ENCODE measurements around the gene HCN2. TPM values are rescaled to one million over a fixed set of nuclear protein-coding genes. Genes with fewer than 3 reads are reported as not detected.

The HCN2 gene
- total and polyA plus RNA-seq, 5 experiments from 2014 or later = 0.03 to 0.68 (median 0.28) TPM; not detected in 1

GRCh38 chr19:556611-557382, 32.9 kb upstream of the HCN2 start:
- Mint-ChIP-seq H3K4me3 (no peak overlapping the region), H3K36me3 (peaks cover 0 to 2% (median 0%) of the 10 kb centered on the region in 3 donors), H3K9me3 (no peaks in the 10 kb centered on the region), H3K27me3 (no peaks in the 10 kb centered on the region), H3K4me1 (peaks cover 0 to 3% (median under 1%) of the 10 kb centered on the region in 4 donors), H3K27ac (no peak overlapping the region)
- POLR2A ChIA-PET = interaction anchor here (1.0 kb wide), 1 partner anchor 25 kb away, joined by 3 read pairs; the partner anchor contains the start of gene CDC34
- ATAC-seq (no peak), DNase-seq (peak in 1 of 10 donors; percentile 35)

DNA sequence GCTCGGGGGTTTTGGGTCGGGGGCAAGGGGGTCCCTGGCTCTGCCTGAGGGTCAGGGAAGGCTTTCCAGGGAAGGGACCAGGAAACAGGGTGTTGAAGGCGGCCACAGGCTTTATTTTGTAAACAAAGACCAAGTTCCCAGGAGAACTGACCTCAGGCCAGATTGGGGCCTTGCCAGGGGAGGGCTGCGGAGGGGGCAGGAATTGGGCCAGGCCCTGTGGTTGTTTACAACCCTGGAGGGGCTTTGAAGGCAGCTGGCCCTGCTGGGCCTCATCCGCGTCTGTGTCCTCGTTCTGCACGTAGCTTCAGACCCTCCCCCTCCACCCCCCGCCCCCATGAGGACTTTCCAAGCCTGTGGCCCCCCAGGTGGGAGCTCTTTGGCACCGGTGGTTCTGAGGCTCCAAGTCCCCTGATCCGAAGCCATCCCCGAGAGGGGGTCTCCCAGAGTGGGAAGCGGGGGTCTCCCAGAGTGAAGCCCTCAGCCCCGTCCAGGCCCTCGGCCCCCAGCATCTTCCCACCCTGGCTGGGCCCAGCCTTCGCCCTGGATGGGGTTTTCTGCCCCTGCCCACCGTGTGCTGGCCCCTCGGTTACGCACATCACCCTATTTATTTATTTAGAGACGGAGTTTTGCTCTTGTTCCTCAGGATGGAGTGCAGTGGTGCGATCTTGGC, 30.8 kb upstream of the HCN2 start:
- DNase-seq (peak in 1 of 10 donors; percentile 43), ATAC-seq (no peak)
- peaks cover 0 to 3% (median 0%) of the 10 kb centered on the region in 4 donors for H3K4me1 Mint-ChIP-seq
- no peak overlapping the region for H3K4me3 Mint-ChIP-seq
- H3K27ac Mint-ChIP-seq = no peak overlapping the region
- no peaks in the 10 kb centered on the region for H3K27me3 Mint-ChIP-seq
- H3K9me3 Mint-ChIP-seq = no peaks in the 10 kb centered on the region
- no peaks in the 10 kb centered on the region for H3K36me3 Mint-ChIP-seq
- POLR2A ChIA-PET = no interaction called here

- Mint-ChIP-seq H3K36me3 (no peaks in the 10 kb centered on the region), H3K4me3 (no peak overlapping the region), H3K27me3 (no peaks in the 10 kb centered on the region), H3K4me1 (peaks cover 0 to 3% (median 0%) of the 10 kb centered on the region in 4 donors), H3K27ac (peak overlapping the region in 1 of 10 donors; percentile 56), H3K9me3 (no peaks in the 10 kb centered on the region)
- no peak for ATAC-seq
- POLR2A ChIA-PET = no interaction called here
- DNase-seq = no peak
Observed at GRCh38 chr19:560121-560520, 29.6 kb upstream of the HCN2 start.

GRCh38 chr19:566403-566802, 23.3 kb upstream of the HCN2 start:
- POLR2A ChIA-PET = interaction anchor here (0.7 to 1.0 kb wide), 2 partner anchors 18 to 55 kb away, joined by 3 read pairs; no protein-coding TSS in a partner anchor
- no peak for ATAC-seq
- no peak for DNase-seq
- H3K27ac Mint-ChIP-seq = peak overlapping the region in 2 of 10 donors; percentile 29 to 35
- peaks cover 7 to 15% (median 10%) of the 10 kb centered on the region in 4 donors for H3K4me1 Mint-ChIP-seq
- H3K27me3 Mint-ChIP-seq = peaks cover 0 to 3% (median 0%) of the 10 kb centered on the region in 5 donors
- H3K9me3 Mint-ChIP-seq = peaks cover 0 to 4% (median 0%) of the 10 kb centered on the region in 9 donors
- peak overlapping the region in 1 of 10 donors; percentile 26 for H3K4me3 Mint-ChIP-seq
- H3K36me3 Mint-ChIP-seq = no peaks in the 10 kb centered on the region

GRCh38 chr19:566844-567243, 22.8 kb upstream of the HCN2 start:
- H3K4me3 Mint-ChIP-seq = peak overlapping the region in 2 of 10 donors; percentile 34 to 47
- H3K9me3 Mint-ChIP-seq = peaks cover 0 to 4% (median 0%) of the 10 kb centered on the region in 9 donors
- ATAC-seq (no peak), DNase-seq (no peak)
- peaks cover 7 to 16% (median 13%) of the 10 kb centered on the region in 4 donors for H3K4me1 Mint-ChIP-seq
- POLR2A ChIA-PET = interaction anchor here (0.7 to 1.4 kb wide), 4 partner anchors 13 to 56 kb away, joined by 3 read pairs; no protein-coding TSS in a partner anchor
- H3K27ac Mint-ChIP-seq = peak overlapping the region in 1 of 10 donors; percentile 29
- no peaks in the 10 kb centered on the region for H3K36me3 Mint-ChIP-seq
- peaks cover 0 to 3% (median 0%) of the 10 kb centered on the region in 5 donors for H3K27me3 Mint-ChIP-seq

DNA sequence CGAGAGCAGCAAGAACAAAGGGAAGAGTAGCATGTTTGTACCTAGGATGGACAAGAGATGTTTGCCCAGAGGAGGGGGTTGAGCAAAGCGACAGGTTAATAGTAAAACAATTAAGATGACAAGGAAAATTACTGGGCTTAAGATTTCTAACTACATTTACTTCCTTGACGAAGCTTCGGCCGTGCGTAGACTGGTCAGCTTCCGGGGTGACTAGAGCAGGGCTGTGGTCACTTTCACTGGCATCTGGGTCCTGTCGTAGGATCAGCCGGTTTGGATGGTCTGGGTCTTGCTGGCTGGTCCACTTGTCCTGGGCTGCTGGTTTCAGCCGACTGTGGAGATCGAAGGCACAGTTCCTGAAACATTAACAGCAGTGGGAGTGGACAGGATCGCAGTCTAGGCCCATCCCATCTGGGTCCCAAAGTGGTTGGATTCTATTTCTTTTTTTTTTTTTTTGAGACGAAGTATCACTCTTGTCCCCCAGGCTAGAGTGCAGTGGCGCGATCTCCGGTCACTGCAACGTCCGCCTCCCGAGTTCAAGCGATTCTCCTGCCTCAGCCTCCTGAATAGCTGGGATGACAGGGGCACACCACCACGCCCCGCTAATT, 22.3 kb upstream of the HCN2 start:
- ATAC-seq = no peak

DNA sequence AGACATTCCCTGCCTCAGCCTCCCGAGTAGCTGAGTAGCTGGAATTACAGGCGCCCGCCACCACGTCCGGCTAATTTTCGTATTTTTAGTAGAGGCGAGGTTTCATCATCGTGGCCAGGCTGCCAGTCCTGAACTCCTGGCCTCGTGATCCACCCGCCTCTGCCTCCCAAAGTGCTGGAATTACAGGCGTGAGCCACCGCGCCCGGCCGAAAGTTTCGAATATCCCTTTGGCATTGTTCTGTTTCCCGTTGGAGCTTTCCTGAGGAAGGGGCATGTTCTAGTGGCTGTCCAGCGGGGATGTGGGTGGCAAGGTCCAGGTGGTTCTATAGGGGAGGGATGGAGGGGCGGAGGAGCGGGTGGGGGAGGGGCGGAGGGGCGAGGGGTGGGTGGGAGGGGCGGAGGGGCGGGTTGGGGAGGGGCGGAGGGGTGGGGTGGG, 19.4 kb upstream of the HCN2 start:
- H3K27ac Mint-ChIP-seq = peak overlapping the region in 4 of 10 donors; percentile 25 to 95 (median 55)
- H3K27me3 Mint-ChIP-seq = peaks cover 0 to 3% (median 0%) of the 10 kb centered on the region in 5 donors
- peak overlapping the region in 9 of 10 donors; percentile 28 to 91 (median 62) for H3K4me3 Mint-ChIP-seq
- no peak for ATAC-seq
- peaks cover 14 to 38% (median 34%) of the 10 kb centered on the region in 4 donors for H3K4me1 Mint-ChIP-seq
- H3K36me3 Mint-ChIP-seq = no peaks in the 10 kb centered on the region
- POLR2A ChIA-PET = interaction anchor here (1.5 kb wide), 1 partner anchor 39 kb away, joined by 4 read pairs; the partner anchor contains the start of gene CDC34
- H3K9me3 Mint-ChIP-seq = peaks cover 0 to 4% (median 0%) of the 10 kb centered on the region in 9 donors
- DNase-seq = peak in 2 of 10 donors; percentile 27 to 41

More for the DNA sequence above, 22.3 kb upstream of the HCN2 start:
- DNase-seq = no peak
- peaks cover 9 to 17% (median 16%) of the 10 kb centered on the region in 4 donors for H3K4me1 Mint-ChIP-seq
- peak overlapping the region in 1 of 10 donors; percentile 35 for H3K27ac Mint-ChIP-seq
- H3K9me3 Mint-ChIP-seq = peaks cover 0 to 4% (median 0%) of the 10 kb centered on the region in 9 donors
- H3K27me3 Mint-ChIP-seq = peaks cover 0 to 3% (median 0%) of the 10 kb centered on the region in 5 donors
- POLR2A ChIA-PET = interaction anchor here (0.7 to 1.4 kb wide), 5 partner anchors 9 to 472 kb away, joined by 3 read pairs; no protein-coding TSS in a partner anchor
- no peak overlapping the region for H3K4me3 Mint-ChIP-seq
- no peaks in the 10 kb centered on the region for H3K36me3 Mint-ChIP-seq

DNA sequence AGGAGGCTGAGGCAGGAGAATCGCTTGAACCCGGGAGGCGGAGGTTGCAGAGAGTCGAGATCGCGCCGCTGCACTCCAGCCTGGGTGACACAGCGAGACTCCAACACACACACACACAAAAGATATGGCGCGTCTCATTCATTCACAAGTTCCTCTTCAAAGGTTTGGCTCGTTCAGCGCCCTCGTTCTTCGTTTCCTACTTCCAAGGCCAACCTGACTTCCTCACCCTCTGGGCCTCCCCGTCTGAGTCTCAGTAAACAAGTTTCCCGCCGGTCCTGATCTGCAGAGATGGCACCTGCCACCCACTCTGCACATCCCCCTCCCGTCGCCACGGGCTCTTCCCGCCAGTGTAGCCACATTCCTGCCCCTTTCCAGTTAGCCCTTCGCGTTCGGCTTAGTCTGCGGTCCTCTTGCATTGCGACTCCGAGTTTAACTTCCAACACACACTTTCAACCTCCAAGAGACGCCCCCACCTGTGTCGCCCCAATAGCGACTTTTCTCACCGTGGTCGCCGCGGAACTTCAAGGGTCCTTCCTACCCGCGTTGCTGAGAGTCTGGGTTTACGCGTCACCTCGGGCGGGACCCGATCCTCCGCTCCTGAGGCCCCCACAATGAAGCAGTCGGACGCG, 18.6 kb upstream of the HCN2 start:
- ATAC-seq = peak; percentile 38 to 41

GRCh38 chr19:571566-571974, 18.1 kb upstream of the HCN2 start:
- peak in 2 of 10 donors; percentile 27 to 31 for DNase-seq
- H3K27ac Mint-ChIP-seq = peak overlapping the region; percentile 92 to 100 (median 98)
- peak; percentile 10 to 27 for ATAC-seq
- H3K4me3 Mint-ChIP-seq = peak overlapping the region; percentile 85 to 99 (median 97)
- POLR2A ChIA-PET = interaction anchor here (0.6 to 2.1 kb wide), 5 partner anchors 40 to 285 kb away, joined by 3 to 17 read pairs (median 6); partner anchors contain the start of gene CDC34
- H3K36me3 Mint-ChIP-seq = no peaks in the 10 kb centered on the region
- H3K9me3 Mint-ChIP-seq = peaks cover 0 to 4% (median 0%) of the 10 kb centered on the region in 9 donors
- H3K4me1 Mint-ChIP-seq = peaks cover 12 to 46% (median 39%) of the 10 kb centered on the region in 4 donors
- H3K27me3 Mint-ChIP-seq = peaks cover 0 to 3% (median 0%) of the 10 kb centered on the region in 5 donors

More for the DNA sequence above, 18.6 kb upstream of the HCN2 start:
- peak; percentile 39 to 77 (median 66) for DNase-seq
- H3K9me3 Mint-ChIP-seq = peaks cover 0 to 4% (median 0%) of the 10 kb centered on the region in 9 donors
- H3K27ac Mint-ChIP-seq = peak overlapping the region; percentile 92 to 100 (median 98)
- H3K4me1 Mint-ChIP-seq = peaks cover 14 to 41% (median 36%) of the 10 kb centered on the region in 4 donors
- POLR2A ChIA-PET = interaction anchor here (0.9 to 2.1 kb wide), 3 partner anchors 40 to 65 kb away, joined by 6 to 17 read pairs (median 8); partner anchors contain the start of gene CDC34
- H3K36me3 Mint-ChIP-seq = no peaks in the 10 kb centered on the region
- H3K4me3 Mint-ChIP-seq = peak overlapping the region; percentile 85 to 99 (median 97)
- peaks cover 0 to 3% (median 0%) of the 10 kb centered on the region in 5 donors for H3K27me3 Mint-ChIP-seq

DNA sequence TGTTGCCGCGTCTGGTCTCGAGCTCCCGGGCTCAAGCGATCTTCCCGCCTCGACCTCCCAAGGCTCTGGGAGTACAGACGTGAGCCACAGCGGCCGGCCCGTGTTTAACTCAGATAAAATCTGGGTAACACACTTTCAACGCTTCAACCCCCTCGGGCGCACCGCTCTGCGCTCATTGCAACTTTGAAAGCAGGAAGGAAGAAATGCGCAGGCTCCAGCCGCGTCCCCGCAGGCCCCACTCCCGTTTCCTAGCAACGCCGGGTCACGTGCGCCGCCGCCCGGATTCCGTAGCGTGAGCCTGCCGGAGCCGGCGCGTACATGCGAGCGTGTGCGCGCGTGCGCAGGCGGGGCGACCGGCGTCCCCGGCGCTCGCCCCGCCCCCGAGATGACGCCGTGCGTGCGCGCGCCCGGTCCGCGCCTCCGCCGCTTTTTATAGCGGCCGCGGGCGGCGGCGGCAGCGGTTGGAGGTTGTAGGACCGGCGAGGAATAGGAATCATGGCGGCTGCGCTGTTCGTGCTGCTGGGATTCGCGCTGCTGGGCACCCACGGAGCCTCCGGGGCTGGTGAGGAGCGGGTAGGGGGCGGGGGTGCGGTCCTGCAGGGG, 17.4 kb upstream of the HCN2 start, which contains the start of gene BSG:
Gene BSG, plus strand, starts transcription at position 457 of the 603 bp plus-strand sequence. Its CDS starts 39 bp downstream, at position 496.
- H3K4me1 Mint-ChIP-seq = peaks cover 14 to 52% (median 43%) of the 10 kb centered on the region in 4 donors

More for the DNA sequence above, 17.4 kb upstream of the HCN2 start, which contains the start of gene BSG:
- H3K4me3 Mint-ChIP-seq = peak within 1 kb of the TSS; percentile 85 to 99 (median 97)
- peak; percentile 79 to 84 for ATAC-seq
- peak; percentile 95 to 99 (median 98) for DNase-seq
- H3K27ac Mint-ChIP-seq = peak within 1 kb of the TSS; percentile 92 to 100 (median 98)
- H3K36me3 Mint-ChIP-seq = no peaks in the 10 kb centered on the region
- peaks cover 0 to 3% (median 0%) of the 10 kb centered on the region in 5 donors for H3K27me3 Mint-ChIP-seq
- POLR2A ChIA-PET = interaction anchor here (0.6 to 2.1 kb wide), 6 partner anchors 41 to 284 kb away, joined by 3 to 17 read pairs (median 6); partner anchors contain the start of gene CDC34
- peaks cover 0 to 4% (median 0%) of the 10 kb centered on the region in 9 donors for H3K9me3 Mint-ChIP-seq
